OCI-LY7 (cell line): ENCODE measurements around the gene FBXL14. TPM values are rescaled to one million over a fixed set of nuclear protein-coding genes. Genes with fewer than 3 reads are reported as not detected.

Experiments used
- BruUV-seq: library from RNA; stranded (reverse); fragments of 400-500 nt; replicated peaks from 2 replicates; lab custom pipeline; 2021; lab: Mats Ljungman, UMichigan
- CTCF ChIA-PET: fragments of 300-600 bp; sonication (Branson Sonifier 250); formaldehyde crosslinking; loops from one replicate; lab custom pipeline; 2022; ENCODE audit warnings: antibody characterized with exemption; ENCODE audit not compliant: unreplicated experiment; lab: Charles Lee
- POLR2A ChIA-PET: fragments of 300-600 bp; sonication (Branson Sonifier 250); formaldehyde crosslinking; loops from one replicate; lab custom pipeline; 2022; ENCODE audit warnings: antibody characterized with exemption; lab: Charles Lee
- DNase-seq: peaks from one replicate; pipeline ENCODE4 v3.0.0-alpha.2; 2015; ENCODE audit warnings: low spot score
- H2AFZ ChIP-seq: fragments of 200-600 bp; sonication (generic), shearing (Covaris generic); 2 replicates; pipeline ENCODE4 v1.6.1; 2014; ENCODE audit warnings: mild to moderate bottlenecking, antibody characterized with exemption, low read length, moderate library complexity
- H3K27ac ChIP-seq: fragments of 200-600 bp; sonication (generic); 2 replicates; pipeline ENCODE4 v1.5.1; 2014; ENCODE audit warnings: mixed run types, low read depth, mild to moderate bottlenecking, moderate library complexity, low read length, inconsistent platforms; ENCODE audit not compliant: poor library complexity, severe bottlenecking
- H3K36me3 ChIP-seq: fragments of 200-600 bp; sonication (generic); 2 replicates; pipeline ENCODE4 v1.6.1; 2014; ENCODE audit warnings: mild to moderate bottlenecking, antibody characterized with exemption, low read length, moderate library complexity, mixed read lengths; ENCODE audit not compliant: insufficient read depth
- H3K4me1 ChIP-seq: fragments of 200-600 bp; sonication (generic); 2 replicates; pipeline ENCODE4 v1.5.1; 2014; ENCODE audit warnings: mild to moderate bottlenecking, low read length; ENCODE audit not compliant: insufficient read depth, poor library complexity, severe bottlenecking
- H3K4me2 ChIP-seq: fragments of 200-600 bp; sonication (generic); 2 replicates; pipeline ENCODE4 v1.6.1; 2014; ENCODE audit warnings: mild to moderate bottlenecking, low read length
- H3K4me3 ChIP-seq: fragments of 200-600 bp; sonication (generic); 2 replicates; pipeline ENCODE4 v1.5.1; 2014; ENCODE audit warnings: mild to moderate bottlenecking, low read depth, low read length; ENCODE audit not compliant: poor library complexity, severe bottlenecking
- H3K79me2 ChIP-seq: fragments of 200-600 bp; sonication (generic); 2 replicates; pipeline ENCODE4 v1.6.1; 2016; ENCODE audit warnings: low read depth, mild to moderate bottlenecking, low read length, moderate library complexity, mixed read lengths; ENCODE audit not compliant: insufficient read depth
- H3K9me2 ChIP-seq: fragments of 200-600 bp; sonication (generic); 2 replicates; pipeline ENCODE4 v1.6.1; 2016; ENCODE audit warnings: mild to moderate bottlenecking, low read length, mixed read lengths; ENCODE audit not compliant: insufficient read depth
- H3K9me3 ChIP-seq: fragments of 200-600 bp; sonication (generic); 2 replicates; pipeline ENCODE4 v1.6.1; 2014; ENCODE audit warnings: mild to moderate bottlenecking, mixed run types, low read length, mixed read lengths
- H4K20me1 ChIP-seq: fragments of 200-600 bp; sonication (generic); 2 replicates; pipeline ENCODE4 v1.6.1; 2014; ENCODE audit warnings: mild to moderate bottlenecking, antibody characterized with exemption, low read length, moderate library complexity, mixed read lengths; ENCODE audit not compliant: insufficient read depth
- CTCF ChIP-seq: fragments of 200-600 bp; sonication (generic); conservative IDR thresholded peaks from 2 replicates; pipeline ENCODE4 v1.5.1; 2014; ENCODE audit warnings: mild to moderate bottlenecking, antibody characterized with exemption, low read length, moderate library complexity, mixed read lengths
- EZH2phosphoT487 ChIP-seq: fragments of 200-600 bp; sonication (generic); IDR thresholded peaks from 2 replicates; pipeline ENCODE4 v1.6.1; 2018; ENCODE audit warnings: low read depth, borderline replicate concordance, mild to moderate bottlenecking, mixed run types, antibody characterized with exemption, low read length, moderate library complexity, mixed read lengths
- intact Hi-C: fragments of 100-400 bp; cut with micrococcal nuclease; formaldehyde crosslinking; loops from one replicate; pipeline ENCODE4 v1.10.0; 2022; ENCODE audit not compliant: unreplicated experiment
- total RNA-seq, 2 experiments: library from RNA; depleted of rRNA in 1 of 2; stranded (reverse); fragments of >200 nt in 1 of 2; shearing (Covaris generic) in 1 of 2; gene quantifications; 2 replicates each; pipeline ENCODE4 v1.2.3, GENCODE V29; 2014 to 2022

Gene FBXL14
- total RNA-seq, 2 experiments from 2014 or later, result 33.4 to 45.5 TPM

GRCh38 chr12:1608713-1609119 is 14.3 kb upstream of the FBXL14 start:
- TF ChIP-seq EZH2phosphoT487, result no peak
- no peak for TF ChIP-seq CTCF
- no peaks in the 10 kb centered on the region for H4K20me1 ChIP-seq
- no peaks in the 10 kb centered on the region for H3K9me3 ChIP-seq
- no peaks in the 10 kb centered on the region for H3K36me3 ChIP-seq
- POLR2A ChIA-PET, result interaction anchor here (0.9 kb wide), 1 partner anchor 1211 kb away, joined by 3 read pairs; no protein-coding TSS in a partner anchor
- intact Hi-C loops, result no loop called here
- H3K9me2 ChIP-seq, result no peaks in the 10 kb centered on the region
- no TSS peak for BruUV-seq
- CTCF ChIA-PET, result no interaction called here
- H3K4me3 ChIP-seq, result peak overlapping the region; percentile 31
- H2AFZ ChIP-seq, result peak overlapping the region; percentile 85
- DNase-seq, result peak; percentile 39
- H3K27ac ChIP-seq, result peak overlapping the region; percentile 6
- H3K4me2 ChIP-seq, result peak overlapping the region; percentile 62
- H3K4me1 ChIP-seq, result peaks cover 35% of the 10 kb centered on the region
- H3K79me2 ChIP-seq, result no peaks in the 10 kb centered on the region

- H2AFZ ChIP-seq, result peak overlapping the region; percentile 85
- H3K4me3 ChIP-seq, result peak overlapping the region; percentile 31
- peaks cover 35% of the 10 kb centered on the region for H3K4me1 ChIP-seq
- H3K9me3 ChIP-seq, result no peaks in the 10 kb centered on the region
- intact Hi-C loops, result no loop called here
- BruUV-seq, result no TSS peak
- peak; percentile 61 for DNase-seq
- peak overlapping the region; percentile 6 for H3K27ac ChIP-seq
- TF ChIP-seq EZH2phosphoT487 (no peak), CTCF (no peak)
- H3K4me2 ChIP-seq, result peak overlapping the region; percentile 62
- no peaks in the 10 kb centered on the region for H4K20me1 ChIP-seq
- CTCF ChIA-PET, result no interaction called here
- H3K79me2 ChIP-seq, result no peaks in the 10 kb centered on the region
- no peaks in the 10 kb centered on the region for H3K9me2 ChIP-seq
- POLR2A ChIA-PET, result interaction anchor here (0.6 to 0.9 kb wide), 2 partner anchors 613 to 1211 kb away, joined by 3 read pairs; no protein-coding TSS in a partner anchor
- no peaks in the 10 kb centered on the region for H3K36me3 ChIP-seq
Measured at GRCh38 chr12:1607940-1608712, 13.7 kb upstream of the FBXL14 start.
